HG03521 (cell line): ENCODE measurements around the gene DAP3.
"Not testable (repeated sequence)": the region's sequence is repeated elsewhere in the genome, so short reads cannot be mapped to it uniquely, and the experiment has no call there.

Experiments used
- ATAC-seq: cut with Tn5 transposase; IDR thresholded peaks from one replicate; pipeline ENCODE4 v1.9.1; 2021; ENCODE audit warnings: mild to moderate bottlenecking, moderate library complexity; ENCODE audit not compliant: unreplicated experiment

The DAP3 gene

DNA sequence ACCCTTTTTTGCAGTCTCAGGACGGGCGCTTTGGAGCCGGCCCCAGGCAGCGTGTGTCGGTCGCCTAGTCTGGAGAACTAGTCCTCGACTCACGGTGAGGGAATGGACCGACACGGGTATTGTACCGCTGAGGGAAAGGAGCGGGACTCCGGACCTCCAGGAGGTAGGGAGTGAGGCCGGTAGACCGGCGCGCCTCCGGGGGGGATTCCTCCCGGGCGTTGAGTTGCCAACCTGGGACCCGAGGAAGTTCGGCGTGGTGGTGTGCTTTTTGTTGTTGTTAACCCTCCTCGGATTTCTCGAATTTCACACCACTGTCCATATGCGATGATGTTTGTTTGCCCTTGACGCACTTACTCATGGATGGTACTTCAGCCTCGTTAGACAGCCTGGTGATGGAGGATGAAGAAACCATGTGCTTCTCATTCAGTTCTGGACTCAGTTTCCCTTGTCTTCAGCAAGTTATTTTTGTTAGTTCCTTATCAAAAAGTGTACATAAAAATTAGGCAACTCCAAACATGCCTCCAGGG lies at the start of gene DAP3:
TSS of gene DAP3 (plus strand) at position 11 of the 527 bp plus-strand sequence. CDS start 20,689 bp downstream, outside the sequence.
- ATAC-seq, result not testable (repeated sequence)

DNA sequence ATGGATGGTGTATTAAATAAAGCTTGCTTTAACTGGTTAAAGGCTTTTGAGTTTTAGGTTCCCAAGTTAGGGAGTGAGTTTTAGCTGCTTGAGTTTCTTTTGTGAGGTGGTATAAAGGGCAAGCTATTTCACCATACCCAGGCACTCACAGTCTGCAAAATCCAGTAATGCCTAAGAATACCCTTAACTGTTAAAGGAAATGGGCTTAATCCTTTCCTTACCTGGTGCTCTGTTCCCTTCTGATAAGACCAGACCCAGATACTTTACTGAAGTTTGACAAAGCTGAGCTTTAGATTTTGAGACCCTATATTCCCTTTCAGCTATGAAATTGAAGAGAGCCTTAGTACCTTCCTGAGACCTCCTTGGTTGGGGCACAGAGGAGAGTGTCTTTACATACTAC lies 48.5 kb upstream of the DAP3 start:
- ATAC-seq, result no peak

DNA sequence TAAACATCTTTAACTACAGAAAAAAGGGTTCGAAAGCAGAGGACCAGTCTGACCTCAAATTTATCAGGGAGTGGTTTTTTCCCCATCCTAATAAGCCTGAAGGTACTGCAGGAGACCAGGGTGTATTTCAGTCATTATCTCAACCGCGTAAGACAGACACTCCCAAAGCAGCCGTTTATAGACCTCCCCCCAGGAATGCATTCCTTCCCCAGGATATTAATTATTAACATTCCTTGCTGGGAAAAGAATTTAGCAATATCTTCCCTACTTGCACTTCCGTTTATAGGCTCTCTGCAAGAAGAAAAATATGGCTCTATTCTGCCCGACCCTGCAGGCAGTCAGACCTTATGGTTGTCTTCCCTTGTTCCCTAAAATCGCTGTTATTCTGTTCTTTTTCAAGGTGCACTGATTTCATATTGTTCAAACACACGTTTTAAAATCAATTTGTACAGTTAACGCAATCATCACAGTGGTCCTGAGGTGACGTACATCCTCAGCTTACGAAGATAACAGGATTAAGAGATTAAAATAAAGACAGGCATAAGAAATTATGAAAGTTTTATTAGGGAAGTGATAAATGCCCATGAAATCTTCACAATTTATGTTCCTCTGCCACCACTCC lies 46.2 kb upstream of the DAP3 start:
- ATAC-seq, result not testable (repeated sequence)

DNA sequence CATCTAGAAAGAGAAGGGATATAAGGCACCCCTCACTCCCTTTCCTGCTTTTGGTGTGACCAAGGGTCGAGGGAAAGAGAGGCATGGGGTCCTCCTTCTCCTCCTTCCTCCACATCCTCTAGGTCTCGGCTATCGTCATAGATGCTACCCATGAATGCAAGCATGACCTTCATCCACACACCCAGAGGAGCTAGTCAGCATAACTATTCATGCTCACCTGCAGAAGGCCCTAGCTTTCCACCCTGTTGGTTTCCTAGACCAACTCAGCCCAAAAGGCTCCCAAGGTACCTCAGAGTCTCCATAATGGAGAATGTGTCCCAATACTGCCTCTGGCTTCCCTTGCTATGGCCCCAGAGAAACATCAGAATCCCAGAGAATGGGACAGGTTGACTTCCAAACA lies 45.7 kb upstream of the DAP3 start:
- ATAC-seq, result no peak

DNA sequence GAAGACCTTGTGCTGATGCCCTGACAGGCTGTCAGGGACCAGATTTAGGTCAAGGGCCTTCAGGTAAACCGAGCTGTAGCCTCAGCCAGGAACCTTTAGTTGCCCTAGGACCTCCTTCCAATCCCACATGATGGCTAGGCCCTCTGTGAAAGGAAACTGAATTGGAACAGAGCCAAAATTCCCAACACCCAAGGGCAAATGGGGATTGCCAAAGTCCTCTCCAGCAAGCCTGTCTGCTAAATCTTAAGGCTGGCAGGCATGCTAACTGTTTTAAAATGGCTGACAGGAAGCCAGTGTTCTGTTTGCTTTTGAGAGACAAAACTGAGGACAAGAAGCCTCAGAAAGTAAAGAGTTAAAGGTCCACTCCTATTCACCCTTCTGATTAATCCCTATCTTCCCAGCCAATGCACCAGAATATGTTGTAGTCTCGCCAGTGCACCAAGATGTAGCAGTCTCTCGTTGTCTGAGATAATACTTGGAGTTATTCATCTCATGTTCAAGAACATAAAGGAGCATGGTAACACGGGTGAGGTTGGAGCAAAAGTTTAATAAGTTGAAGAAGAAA lies 43.8 kb upstream of the DAP3 start:
- ATAC-seq, result no peak

DNA sequence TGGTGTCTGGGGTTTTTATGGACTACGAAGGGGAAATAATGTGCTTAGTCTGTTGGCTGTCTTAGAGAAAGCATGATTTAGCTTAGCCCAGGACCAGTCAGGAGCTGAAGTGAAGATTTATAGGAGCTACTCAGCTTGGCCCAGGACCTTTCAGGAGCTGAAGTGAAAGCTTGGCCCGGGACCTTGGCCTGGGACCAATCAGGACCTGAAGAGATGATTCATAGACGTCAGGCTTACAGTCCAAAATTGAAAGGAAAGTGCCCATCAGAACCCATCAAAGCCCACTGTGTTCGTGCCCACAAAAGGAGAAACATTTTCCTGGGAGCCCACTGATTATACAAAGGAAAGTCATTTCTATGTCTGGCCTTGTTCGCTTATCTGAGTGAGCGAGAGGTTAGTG lies 43.2 kb upstream of the DAP3 start:
- ATAC-seq, result no peak

DNA sequence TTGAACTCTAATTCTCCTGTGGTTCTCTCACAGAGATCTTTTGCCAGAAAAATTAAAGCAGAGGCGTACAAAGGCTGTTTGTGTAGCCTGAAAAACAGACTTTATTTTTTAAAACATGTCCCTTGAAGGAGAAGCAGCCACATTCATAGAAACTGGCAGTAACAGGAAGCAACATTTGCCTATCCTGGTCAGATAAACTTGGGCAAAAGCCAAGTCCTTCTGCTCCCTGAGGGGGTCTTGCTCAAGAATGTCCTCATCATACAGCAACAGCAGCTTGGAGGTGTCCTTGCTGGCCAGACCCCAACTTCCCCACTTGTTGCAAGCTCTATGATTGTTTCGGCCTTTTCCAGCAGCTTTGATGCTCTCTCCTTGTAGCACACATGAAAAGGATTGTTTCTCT lies 42.6 kb upstream of the DAP3 start:
- no peak for ATAC-seq

DNA sequence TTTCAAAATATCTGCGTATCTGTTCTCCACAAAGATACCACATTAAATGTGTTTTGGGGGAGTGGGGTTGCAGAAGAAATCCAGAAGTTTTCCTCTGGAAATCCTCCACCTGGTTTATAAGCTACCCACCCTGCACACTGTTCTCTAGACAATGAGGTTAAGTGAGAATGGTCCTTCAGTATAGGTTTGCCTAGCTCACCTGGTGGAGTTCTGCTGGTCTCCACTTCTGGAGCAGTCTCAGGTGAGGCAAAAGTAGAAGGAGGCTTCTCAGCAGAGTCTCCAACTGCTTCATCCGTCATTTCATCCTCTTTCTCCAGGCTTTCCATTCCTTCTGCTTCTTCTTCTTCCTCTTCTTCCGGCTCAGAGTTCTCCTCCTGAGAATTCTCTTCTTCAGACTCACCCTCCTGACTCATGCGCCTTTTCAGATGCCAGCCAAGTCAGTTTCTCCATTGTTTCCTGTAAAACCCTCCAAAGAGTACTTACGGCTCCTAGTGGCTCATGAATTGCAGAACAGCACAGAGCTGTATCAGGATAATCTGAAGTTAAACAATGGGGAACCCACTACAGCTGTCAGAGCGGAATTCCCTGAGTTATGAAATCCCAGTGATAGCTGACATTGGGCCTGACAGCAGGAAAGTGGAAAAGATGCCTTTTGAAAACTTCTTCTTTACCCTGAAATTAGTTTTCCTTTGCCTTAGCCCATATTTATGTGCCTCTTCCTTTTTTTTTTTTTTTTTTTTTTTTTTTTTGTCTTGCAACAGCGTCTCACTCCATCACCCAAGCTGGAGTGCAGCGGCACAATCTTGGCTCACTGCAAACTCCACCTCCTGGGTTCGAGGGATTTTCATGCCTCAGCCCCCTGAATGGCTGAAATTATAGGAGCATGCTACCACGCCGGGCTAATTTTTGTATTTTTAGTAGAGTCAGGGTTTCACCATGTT lies 40.4 kb upstream of the DAP3 start:
- no peak for ATAC-seq

DNA sequence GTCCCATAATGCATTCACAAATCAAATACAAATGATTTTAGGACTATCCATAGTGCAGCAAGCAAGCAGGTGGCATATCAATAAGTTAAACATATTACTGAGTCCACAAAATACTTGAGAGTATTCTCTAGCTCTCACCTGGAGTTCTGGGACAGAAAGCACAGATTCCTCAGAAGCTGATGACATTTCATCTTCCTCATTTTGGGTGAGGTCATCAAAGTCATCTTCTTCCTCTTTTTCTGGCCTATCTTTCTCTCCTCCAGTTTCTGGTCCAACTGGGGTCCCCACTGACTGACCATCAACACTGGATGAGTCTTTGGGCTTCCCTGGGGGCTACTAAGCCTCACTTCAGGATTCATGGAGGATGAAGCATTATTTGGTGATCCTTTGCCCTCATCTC lies 39.2 kb upstream of the DAP3 start:
- no peak for ATAC-seq

DNA sequence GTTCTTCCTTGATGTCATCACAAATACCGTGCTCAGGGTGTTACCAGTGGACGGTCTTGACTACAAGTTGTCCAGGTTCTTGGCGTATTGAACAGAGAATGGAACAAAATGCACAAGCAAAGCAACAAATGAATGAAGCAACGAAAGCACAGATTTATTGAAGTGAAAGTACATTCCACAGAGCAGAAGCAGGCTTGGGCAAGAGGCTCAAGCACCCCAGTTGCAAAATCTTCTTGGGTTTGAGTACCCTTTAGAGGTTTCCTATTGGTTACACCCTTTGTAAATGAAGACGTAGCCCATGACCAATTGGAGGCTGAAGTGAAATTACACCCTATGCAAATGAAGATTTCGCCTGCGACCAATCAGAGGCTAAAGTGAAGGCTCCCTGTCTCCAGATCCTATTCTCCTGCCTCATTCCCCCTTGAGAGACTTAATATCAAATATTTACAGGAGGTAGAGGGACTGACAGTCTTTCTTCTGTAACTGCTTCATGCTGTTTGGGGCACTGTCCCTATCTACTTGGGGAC lies 38.6 kb upstream of the DAP3 start:
- ATAC-seq, result no peak

DNA sequence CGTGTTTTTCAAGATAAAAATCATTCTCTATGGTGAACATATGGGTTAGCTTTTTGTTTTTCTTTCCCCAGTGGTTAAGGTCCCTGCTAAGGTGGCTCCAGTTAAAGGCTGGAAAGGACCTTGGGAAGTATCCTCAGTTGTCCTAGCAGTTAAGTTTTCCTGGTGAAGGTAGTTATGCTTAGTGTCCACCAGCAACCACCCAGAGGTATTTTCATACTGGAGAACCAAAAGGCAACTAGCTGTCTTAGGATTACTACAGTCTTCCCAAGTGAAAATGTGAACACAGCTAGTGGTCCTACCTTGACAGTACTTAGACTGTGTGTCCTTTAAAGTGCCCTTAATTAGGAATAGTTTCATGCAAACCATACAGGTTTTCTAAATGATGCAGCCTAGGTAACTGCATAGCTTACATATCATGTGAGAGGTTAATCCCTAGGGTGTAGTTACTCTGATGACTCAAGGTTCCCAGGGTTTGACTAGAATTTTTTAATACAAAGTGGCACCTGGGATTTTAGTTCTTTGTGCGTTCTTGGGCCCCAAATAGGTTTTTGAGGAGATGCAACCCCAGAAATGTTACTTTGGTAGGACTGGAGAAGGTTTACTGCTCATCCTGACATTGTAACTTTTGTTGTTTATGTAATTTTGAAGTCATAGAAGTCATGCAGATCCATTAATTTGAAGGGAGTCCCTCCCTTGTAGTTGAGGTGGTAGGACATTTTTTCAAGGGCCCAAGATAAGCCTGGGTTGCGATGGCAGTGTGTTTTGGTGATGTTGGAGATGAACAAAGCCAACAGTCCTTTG lies 36.8 kb upstream of the DAP3 start:
- no peak for ATAC-seq

DNA sequence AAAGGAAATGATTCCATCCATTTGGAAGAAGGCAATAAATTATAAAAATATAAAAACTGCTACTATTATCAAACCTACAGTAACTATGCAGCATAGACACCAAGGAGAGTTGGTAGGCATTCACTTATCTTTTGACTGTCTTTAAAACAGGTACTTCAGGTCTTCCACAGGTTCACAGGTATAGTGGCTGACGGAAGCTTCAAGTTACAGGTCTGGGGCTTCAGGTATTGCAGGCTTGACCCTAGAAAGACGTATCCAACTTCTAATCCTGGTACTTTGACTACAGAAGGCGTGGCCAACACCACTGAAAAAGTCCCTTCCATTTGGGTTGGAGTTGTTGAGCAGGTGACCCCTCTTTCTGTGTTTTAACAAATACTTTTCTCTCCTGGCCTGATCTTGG lies 35.9 kb upstream of the DAP3 start:
- ATAC-seq, result no peak

DNA sequence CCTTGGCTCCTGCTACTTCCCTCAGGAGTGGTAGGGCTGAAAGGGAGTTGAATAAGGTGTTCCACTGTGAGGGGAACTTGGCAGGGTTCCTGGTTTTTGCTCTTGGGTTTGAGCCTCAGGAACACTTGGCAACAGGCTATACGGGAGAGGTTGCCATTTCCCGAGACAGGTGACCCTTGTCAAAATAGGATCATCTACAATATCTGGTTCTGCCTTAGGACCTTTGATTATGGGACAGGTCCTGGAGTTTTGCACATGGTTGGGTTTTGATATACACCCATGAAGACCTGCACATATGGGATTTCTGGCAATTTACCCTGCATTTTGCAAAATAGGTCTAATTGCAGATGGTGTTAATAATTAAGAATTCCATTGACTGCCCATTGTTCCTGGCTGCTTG lies 31.4 kb upstream of the DAP3 start:
- no peak for ATAC-seq

DNA sequence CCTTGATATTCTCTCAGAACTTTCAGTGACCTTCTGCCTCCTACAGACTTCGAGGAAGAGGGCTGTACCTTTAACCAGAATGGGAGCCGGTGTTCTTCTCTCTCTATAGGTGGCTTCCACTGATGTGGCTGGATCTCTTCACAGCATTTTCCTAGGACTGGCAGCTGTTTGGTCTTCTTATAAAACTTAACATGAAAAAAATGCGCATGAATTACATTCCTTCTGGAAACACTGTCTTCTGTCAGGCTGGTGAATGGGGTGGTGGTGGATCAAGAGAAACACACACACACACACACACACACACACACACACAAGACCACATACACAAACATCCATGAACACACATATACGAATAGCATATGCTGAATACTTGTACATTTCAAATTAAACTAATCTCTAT lies 27.7 kb upstream of the DAP3 start:
- not testable (repeated sequence) for ATAC-seq

DNA sequence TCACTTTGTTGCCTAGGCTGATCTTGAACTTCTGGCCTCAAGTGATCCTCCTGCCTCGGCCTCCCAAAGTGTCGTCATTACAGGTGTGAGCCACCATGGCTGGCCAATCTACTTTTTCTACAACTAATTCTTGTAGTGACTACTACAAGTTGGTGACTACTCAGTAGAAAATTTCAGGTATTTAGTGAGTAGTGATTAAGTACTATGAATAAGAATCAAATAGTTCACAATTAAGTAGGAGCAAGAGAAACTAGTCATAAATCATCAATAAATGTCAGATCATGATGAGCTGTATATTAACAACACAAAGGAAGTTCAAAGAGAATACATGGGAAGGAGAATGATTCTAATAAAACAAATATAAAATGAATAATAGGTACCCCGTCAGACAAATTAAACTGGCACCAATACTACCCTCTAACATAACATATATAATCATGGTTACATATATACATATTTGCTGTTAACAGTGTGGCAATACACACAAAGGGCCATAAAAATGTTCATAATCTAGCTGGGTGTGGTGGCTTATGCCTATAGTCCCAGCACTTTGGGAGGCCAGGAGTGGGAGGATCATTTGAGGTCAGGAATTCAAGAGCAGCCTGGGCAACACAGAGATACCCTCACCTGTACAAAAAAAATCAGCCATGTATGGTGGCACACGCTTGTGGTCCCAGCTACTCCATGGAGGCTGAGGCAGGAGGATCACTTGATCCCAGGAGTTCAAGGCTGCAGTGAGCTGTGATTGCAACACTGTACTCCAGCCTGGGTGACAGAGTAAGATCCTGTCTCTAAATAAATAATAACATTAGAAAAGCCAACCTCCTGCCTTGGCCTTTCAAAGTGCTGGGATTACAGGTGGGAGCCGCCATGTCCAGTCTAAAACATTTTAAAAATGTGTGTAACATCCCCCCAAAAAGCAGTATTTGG lies 19.4 kb upstream of the DAP3 start:
- no peak for ATAC-seq

DNA sequence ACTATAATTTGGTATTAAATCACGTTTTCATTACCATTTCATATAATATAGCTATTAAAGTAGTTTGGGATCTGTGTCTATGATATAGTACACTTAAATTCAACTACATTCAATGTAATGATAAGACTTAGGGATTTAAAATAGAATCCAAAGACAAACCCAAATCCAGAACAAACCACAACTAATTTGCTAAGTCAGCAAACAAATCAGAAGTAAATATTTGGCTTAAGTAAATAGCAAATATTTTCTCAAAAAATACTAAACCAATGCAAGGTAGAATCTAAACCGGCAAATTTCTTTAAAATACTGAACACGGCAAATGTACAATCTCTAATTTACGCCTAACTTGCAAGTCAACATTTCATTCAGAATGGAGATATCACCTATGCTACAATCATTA lies 17.1 kb upstream of the DAP3 start:
- ATAC-seq, result no peak

DNA sequence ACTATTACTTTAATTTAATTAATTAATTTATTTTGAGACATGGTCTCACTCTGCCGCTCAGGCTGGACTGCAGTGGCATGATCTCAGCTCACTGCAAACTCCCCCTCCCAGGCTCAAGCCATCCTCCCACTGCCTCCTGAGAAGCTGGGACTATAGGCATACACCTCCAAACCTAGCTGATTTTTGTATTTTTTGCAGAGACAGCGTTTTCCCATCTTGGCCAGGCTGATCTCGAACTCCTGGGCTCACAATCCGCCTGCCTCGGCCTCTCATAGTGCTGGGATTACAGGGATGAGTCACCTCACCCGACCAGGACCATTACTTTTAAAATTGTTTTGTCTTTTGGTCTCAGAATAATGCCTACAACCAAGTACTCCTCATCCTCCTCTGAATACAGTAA lies 15.9 kb upstream of the DAP3 start:
- no peak for ATAC-seq

DNA sequence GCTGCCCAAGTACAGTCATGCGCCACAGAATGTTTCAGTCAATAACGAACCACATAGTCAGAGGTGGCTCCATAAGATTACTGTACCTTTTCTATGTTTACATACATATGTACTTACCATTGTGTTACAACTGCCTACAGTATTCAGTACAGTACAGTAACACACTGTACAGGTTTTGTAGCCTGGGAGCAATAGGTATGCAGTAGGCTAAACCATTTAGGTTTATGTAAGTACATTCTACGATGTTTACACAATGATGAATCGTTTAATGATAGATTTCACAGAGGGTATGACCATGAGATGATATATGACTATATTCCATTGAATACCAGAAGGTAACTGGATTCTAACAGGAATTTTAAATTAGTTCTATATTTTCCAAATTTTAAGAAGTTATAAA lies 10.9 kb upstream of the DAP3 start:
- no peak for ATAC-seq

DNA sequence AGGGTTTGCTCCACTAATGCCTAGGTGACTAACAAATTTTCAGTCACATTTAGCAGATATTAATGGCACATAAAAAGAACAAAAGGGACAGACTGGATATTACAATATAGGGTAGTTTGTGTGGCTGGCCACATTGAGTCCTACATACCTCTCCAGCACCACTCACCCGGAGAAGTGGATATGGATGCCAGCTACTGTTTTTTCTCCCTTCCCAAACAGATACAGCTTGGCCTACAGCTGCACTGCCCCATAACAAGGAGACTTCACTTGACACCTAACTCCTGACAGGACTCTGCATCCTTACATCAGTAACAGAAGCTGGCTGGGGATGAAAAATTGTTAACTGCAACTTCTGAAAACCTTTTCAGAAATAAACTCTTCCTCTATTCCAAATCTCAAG lies 9.9 kb upstream of the DAP3 start:
- ATAC-seq, result not testable (repeated sequence)

DNA sequence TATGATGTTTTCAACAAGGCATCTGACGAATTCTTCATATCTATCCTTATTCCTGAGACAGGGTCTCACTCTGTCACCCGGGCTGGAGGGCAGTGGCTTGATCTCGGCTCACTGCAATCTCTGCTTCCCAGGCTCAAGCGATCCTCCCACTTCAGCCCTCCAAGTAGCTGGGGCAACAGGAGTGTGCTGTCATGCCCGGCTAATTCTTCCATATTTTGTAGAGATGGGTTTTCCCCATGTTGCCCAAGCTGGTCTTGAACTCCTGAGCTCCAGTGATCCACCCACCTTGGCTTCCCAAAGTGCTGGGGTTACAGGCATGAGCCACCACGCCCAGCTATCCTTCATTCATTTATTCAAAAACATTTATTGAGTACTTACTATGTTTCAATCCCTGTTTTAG lies 8.4 kb upstream of the DAP3 start:
- ATAC-seq, result no peak
